NT2/D1 (cell line): ENCODE results near the gene ARAP3.

Experiments
- DNase-seq: peaks from one replicate; pipeline ENCODE4 v3.0.0-alpha.2; 2011; ENCODE audit warnings: low read depth, low spot score
- H3K27me3 ChIP-seq: 2 replicates; pipeline ENCODE4 v1.6.0; 2011; ENCODE audit warnings: mild to moderate bottlenecking; ENCODE audit not compliant: insufficient read length, insufficient read depth
- H3K36me3 ChIP-seq: 2 replicates; pipeline ENCODE4 v1.6.1; 2011; ENCODE audit warnings: mild to moderate bottlenecking, low read length, mixed read lengths; ENCODE audit not compliant: insufficient read depth, insufficient read length
- H3K4me1 ChIP-seq: 2 replicates; pipeline ENCODE4 v1.5.1; 2011; ENCODE audit not compliant: insufficient read depth, insufficient read length
- H3K4me3 ChIP-seq: 2 replicates; pipeline ENCODE4 v1.5.1; 2011; ENCODE audit warnings: low read depth; ENCODE audit not compliant: insufficient read length
- H3K9ac ChIP-seq: 2 replicates; pipeline ENCODE4 v1.6.0; 2011; ENCODE audit warnings: low read depth; ENCODE audit not compliant: insufficient read length
- H3K9me3 ChIP-seq: 2 replicates; pipeline ENCODE4 v1.5.1; 2011; ENCODE audit warnings: mild to moderate bottlenecking, low read length; ENCODE audit not compliant: insufficient read depth
- SUZ12 ChIP-seq: IDR thresholded peaks from 2 replicates; pipeline ENCODE4 v1.6.1; 2011; ENCODE audit not compliant: insufficient read length, insufficient read depth; ENCODE audit errors: extremely low read depth
- YY1 ChIP-seq: IDR thresholded peaks from 2 replicates; pipeline ENCODE4 v1.6.1; 2011; ENCODE audit not compliant: insufficient read length, insufficient read depth
- ZNF274 ChIP-seq: IDR thresholded peaks from 2 replicates; pipeline ENCODE4 v1.6.1; 2011; ENCODE audit warnings: mild to moderate bottlenecking, low read depth, low read length

Gene ARAP3

DNA sequence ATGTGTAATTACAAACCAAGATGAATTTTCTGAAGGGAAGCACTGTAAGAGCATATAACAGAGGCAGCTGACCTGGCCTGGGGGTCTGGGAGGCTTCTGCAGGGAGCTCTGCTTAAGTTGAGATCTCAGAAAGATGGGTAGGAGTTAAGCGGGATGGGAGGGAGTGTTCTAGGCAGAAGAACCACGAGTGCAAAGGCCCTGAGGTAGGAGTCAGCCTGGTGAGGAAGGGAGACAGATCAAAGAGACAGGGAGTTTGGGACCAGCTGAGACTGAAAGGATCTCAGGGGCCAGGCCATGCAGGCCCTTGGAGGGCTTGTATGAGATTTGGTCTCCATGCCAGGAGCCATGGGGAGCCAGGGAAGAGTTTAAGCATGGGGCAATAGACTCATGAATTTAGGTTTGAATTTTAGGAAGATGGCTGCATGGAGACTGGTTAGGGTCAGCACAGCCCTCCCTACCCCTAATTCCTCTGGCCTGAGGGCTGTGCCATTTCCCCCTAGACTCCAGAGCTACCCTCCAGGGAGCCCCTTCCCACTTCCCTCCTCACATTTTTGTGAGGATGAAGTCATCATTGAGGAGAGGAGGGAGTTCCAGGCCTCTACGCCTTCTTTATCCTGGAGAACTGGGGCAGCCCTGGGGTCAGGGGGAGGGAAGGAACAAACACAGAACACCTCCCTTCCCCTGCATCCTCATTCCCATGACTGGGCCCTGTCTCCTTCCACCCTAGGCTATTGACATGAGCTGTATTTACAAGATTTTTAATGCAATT, 4.8 kb upstream of the ARAP3 start:
- Histone ChIP-seq H3K4me3 (no peak overlapping the region), H3K9me3 (no peaks in the 10 kb centered on the region), H3K27me3 (peaks cover 11% of the 10 kb centered on the region), H3K36me3 (no peaks in the 10 kb centered on the region), H3K4me1 (peaks cover 10% of the 10 kb centered on the region), H3K9ac (no peak overlapping the region)
- TF ChIP-seq ZNF274 (no peak), SUZ12 (no peak), YY1 (no peak)
- peak; percentile 68 for DNase-seq

DNA sequence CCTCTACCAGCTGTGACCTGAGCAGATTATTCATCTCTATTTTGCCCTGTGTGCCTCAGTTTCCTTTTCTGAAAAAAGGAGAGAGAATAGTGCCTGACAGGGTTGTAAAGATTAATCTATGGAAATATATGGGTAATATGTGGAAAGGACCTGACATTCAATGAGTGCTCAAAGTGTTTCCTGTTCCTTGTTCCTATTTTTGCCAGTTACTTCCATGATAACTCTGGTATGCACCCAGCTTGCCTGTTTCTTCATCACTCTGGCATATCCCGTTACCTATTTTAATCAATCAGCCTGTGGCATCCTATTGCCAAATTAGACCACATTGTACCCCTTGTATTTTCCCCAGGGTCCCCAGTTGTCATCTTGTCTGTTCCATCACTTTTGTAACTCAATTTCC, 3.6 kb upstream of the ARAP3 start:
- Histone ChIP-seq H3K27me3 (no peaks in the 10 kb centered on the region), H3K4me3 (no peak overlapping the region), H3K9me3 (no peaks in the 10 kb centered on the region), H3K9ac (no peak overlapping the region), H3K36me3 (no peaks in the 10 kb centered on the region), H3K4me1 (peaks cover 16% of the 10 kb centered on the region)
- no peak for TF ChIP-seq YY1
- TF ChIP-seq ZNF274 = no peak
- TF ChIP-seq SUZ12 = no peak
- DNase-seq = no peak

- Histone ChIP-seq H3K27me3 (no peaks in the 10 kb centered on the region), H3K4me3 (no peak overlapping the region), H3K36me3 (peaks cover 12% of the 10 kb centered on the region), H3K4me1 (peaks cover 16% of the 10 kb centered on the region), H3K9ac (no peak overlapping the region), H3K9me3 (no peaks in the 10 kb centered on the region)
- DNase-seq = no peak
- TF ChIP-seq YY1 (no peak), SUZ12 (no peak)
These were observed 1.6 kb upstream of the ARAP3 start for GRCh38 chr5:141683596-141684141.

DNA sequence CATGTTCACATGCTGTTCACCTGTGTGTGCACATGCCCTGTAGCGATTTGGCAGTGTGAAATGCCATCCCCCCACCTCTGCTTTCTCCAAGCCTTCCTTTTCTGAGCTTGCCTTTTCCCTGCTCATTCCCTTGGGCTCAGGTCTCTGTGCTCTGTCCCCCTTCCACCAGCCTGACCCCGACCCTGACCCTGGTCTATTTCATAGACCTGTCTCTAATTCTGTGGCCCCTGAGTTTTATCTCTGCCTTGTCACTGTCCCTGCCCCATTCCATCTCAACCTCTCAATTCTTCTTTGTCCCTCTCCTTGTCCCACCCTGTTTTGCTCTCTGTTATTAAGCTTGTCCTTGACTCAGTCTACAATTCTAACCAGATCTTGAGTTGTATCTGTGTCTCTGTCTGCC, 735 bp downstream of the ARAP3 start:
- DNase-seq = no peak
- H3K36me3 ChIP-seq = peaks cover 21% of the 10 kb centered on the region
- H3K9ac ChIP-seq = peak overlapping the region; percentile 85
- peaks cover 13% of the 10 kb centered on the region for H3K4me1 ChIP-seq
- no peaks in the 10 kb centered on the region for H3K27me3 ChIP-seq
- TF ChIP-seq SUZ12 = no peak
- no peak for TF ChIP-seq ZNF274
- no peaks in the 10 kb centered on the region for H3K9me3 ChIP-seq
- peak overlapping the region; percentile 56 for H3K4me3 ChIP-seq

DNA sequence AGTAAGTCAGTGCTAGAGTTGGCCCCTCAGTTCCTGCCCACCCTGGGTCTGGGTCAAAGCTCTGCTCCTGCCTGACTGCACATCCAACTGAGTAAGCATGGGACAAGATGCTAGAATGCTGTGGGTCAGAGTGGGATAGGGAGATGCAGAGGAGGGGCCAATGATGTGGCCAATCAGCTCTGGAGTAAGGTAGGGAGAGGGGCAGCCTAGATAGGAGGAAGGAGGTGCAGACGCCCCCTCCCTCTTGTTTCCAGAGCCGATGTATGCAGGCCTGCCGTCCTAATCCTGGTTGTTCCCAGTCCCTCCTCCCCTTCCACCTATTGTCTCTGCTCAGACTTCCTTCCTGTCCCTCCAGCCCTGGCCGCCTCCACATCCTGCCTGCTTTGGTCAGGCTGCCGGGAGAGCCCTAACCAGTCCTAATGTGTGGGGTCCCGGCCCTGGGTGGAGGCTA, 1.3 kb downstream of the ARAP3 start:
- H3K4me3 ChIP-seq = peak overlapping the region; percentile 56
- peaks cover 21% of the 10 kb centered on the region for H3K36me3 ChIP-seq
- H3K9me3 ChIP-seq = no peaks in the 10 kb centered on the region
- TF ChIP-seq YY1 (no peak), SUZ12 (no peak), ZNF274 (no peak)
- DNase-seq = peak; percentile 84
- H3K9ac ChIP-seq = peak overlapping the region; percentile 85
- H3K4me1 ChIP-seq = peaks cover 13% of the 10 kb centered on the region
- H3K27me3 ChIP-seq = no peaks in the 10 kb centered on the region

DNA sequence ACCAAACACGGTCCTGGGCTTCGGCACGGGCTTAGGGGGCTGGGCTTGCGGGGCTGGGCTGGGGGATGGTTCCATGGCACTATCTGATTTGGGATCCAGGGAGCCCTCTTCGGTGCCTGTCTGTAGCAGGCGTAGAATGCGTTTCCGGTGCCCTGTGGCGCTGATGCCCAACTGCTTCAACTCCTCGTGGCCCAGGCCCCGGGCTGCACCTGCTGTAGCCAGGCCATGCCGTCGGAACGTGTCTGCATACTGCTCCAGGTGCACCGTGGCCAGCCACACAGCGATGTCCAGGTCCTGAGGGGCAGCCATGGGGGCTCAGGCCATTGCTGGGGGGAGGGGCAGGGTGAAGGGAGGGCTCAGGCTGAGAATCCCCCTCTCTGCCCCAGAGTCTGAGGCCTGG, 1.9 kb downstream of the ARAP3 start:
- no peak for TF ChIP-seq YY1
- no peak for TF ChIP-seq ZNF274
- TF ChIP-seq SUZ12 = no peak
- Histone ChIP-seq H3K4me3 (no peak overlapping the region), H3K27me3 (no peaks in the 10 kb centered on the region), H3K36me3 (peaks cover 21% of the 10 kb centered on the region), H3K9me3 (no peaks in the 10 kb centered on the region), H3K4me1 (peaks cover 13% of the 10 kb centered on the region), H3K9ac (peak overlapping the region; percentile 36)
- no peak for DNase-seq

DNA sequence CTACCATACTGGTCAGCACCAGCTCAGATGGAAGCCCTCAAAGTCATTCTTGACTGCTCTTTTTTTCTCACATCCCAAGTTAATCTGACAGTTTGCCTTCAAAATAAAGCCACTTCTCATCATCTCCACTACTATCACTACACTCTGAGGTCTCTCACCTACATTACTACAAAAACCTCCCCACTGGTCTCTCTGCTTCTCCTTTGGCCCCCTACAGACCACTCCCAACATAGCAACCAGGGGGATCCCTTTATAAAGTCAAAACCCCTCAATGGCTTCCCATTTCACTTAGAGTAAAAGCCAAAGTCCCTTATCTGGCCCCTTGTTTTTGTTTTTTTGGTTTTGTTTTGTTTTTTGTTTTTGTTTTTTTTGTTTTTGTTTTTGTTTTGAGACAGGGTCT, 4.6 kb downstream of the ARAP3 start:
- no peak overlapping the region for H3K9ac ChIP-seq
- peaks cover 21% of the 10 kb centered on the region for H3K36me3 ChIP-seq
- TF ChIP-seq ZNF274 (no peak), YY1 (no peak), SUZ12 (no peak)
- no peaks in the 10 kb centered on the region for H3K27me3 ChIP-seq
- no peaks in the 10 kb centered on the region for H3K9me3 ChIP-seq
- H3K4me1 ChIP-seq = peaks cover 13% of the 10 kb centered on the region
- DNase-seq = no peak
- H3K4me3 ChIP-seq = no peak overlapping the region
